ENCODE results near the gene RAD51D. TPM values are rescaled to one million over a fixed set of nuclear protein-coding genes. Genes with fewer than 3 reads are reported as not detected.

The RAD51D gene
- polyA plus RNA-seq, 1 donor from 2014 or later: 19.0 TPM

GRCh38 chr17:35051579-35052240 lies 68.0 kb downstream of the RAD51D start:
- no peak overlapping the region for H3K4me2 ChIP-seq (ENCODE audit: low read length)
- no peaks in the 10 kb centered on the region for H3F3A ChIP-seq (ENCODE audit: insufficient read depth, low read length, poor library complexity, severe bottlenecking)
- TF ChIP-seq POLR2AphosphoS5 (IDR thresholded peaks at IDR 0.05): no peak
- no peak for TF ChIP-seq MXI1 (conservative IDR thresholded peaks at IDR 0.05; ENCODE audit: poor library complexity, severe bottlenecking)
- TF ChIP-seq CTCF (IDR thresholded peaks at IDR 0.05; ENCODE audit: poor library complexity, severe bottlenecking): no peak
- no peak overlapping the region for H3K9ac ChIP-seq (ENCODE audit: low read length)
- H3K79me2 ChIP-seq (replicated peaks; ENCODE audit: insufficient read depth, low read length): no peaks in the 10 kb centered on the region
- no peaks in the 10 kb centered on the region for H3K9me2 ChIP-seq (ENCODE audit: insufficient read depth, low read length)
- H3K4me3 ChIP-seq (ENCODE audit: low read length): no peak overlapping the region
- H3K27me3 ChIP-seq (ENCODE audit: insufficient read depth, low read depth, low read length): no peaks in the 10 kb centered on the region
- no peak overlapping the region for H3K27ac ChIP-seq (ENCODE audit: low read length)
- H3K9me3 ChIP-seq (ENCODE audit: low read length): no peaks in the 10 kb centered on the region
- no peak overlapping the region for H2AFZ ChIP-seq (ENCODE audit: low read depth, low read length)
- H4K20me1 ChIP-seq (ENCODE audit: insufficient read depth): no peaks in the 10 kb centered on the region
- H3K36me3 ChIP-seq (ENCODE audit: insufficient read depth, low read length): no peaks in the 10 kb centered on the region

GRCh38 chr17:35051183-35051578 lies 68.5 kb downstream of the RAD51D start:
- Histone ChIP-seq H3K27ac (ENCODE audit: low read length) (no peak overlapping the region), H3K9ac (ENCODE audit: low read length) (no peak overlapping the region), H3F3A (ENCODE audit: insufficient read depth, low read length, poor library complexity, severe bottlenecking) (no peaks in the 10 kb centered on the region), H4K20me1 (ENCODE audit: insufficient read depth) (no peaks in the 10 kb centered on the region), H3K4me3 (ENCODE audit: low read length) (no peak overlapping the region), H3K4me2 (ENCODE audit: low read length) (no peak overlapping the region), H2AFZ (ENCODE audit: low read depth, low read length) (no peak overlapping the region), H3K9me3 (ENCODE audit: low read length) (no peaks in the 10 kb centered on the region), H3K9me2 (ENCODE audit: insufficient read depth, low read length) (no peaks in the 10 kb centered on the region), H3K27me3 (ENCODE audit: insufficient read depth, low read depth, low read length) (no peaks in the 10 kb centered on the region), H3K79me2 (replicated peaks; ENCODE audit: insufficient read depth, low read length) (no peaks in the 10 kb centered on the region), H3K36me3 (ENCODE audit: insufficient read depth, low read length) (no peaks in the 10 kb centered on the region)
- TF ChIP-seq CTCF (IDR thresholded peaks at IDR 0.05; ENCODE audit: poor library complexity, severe bottlenecking) (no peak), REST (IDR thresholded peaks at IDR 0.05; ENCODE audit: borderline replicate concordance) (no peak), EZH2 (IDR thresholded peaks at IDR 0.05; ENCODE audit: borderline replicate concordance, insufficient read depth, low read length, poor library complexity, severe bottlenecking) (no peak), RAD21 (conservative IDR thresholded peaks at IDR 0.05) (no peak), SMC3 (conservative IDR thresholded peaks at IDR 0.05; ENCODE audit: poor library complexity) (no peak), POLR2AphosphoS5 (IDR thresholded peaks at IDR 0.05) (no peak), EP300 (conservative IDR thresholded peaks at IDR 0.05; ENCODE audit: poor library complexity, severe bottlenecking) (no peak)

Measured in neural cell (in vitro differentiated cells).